ENCODE measurements around the gene ARGLU1.

DNA sequence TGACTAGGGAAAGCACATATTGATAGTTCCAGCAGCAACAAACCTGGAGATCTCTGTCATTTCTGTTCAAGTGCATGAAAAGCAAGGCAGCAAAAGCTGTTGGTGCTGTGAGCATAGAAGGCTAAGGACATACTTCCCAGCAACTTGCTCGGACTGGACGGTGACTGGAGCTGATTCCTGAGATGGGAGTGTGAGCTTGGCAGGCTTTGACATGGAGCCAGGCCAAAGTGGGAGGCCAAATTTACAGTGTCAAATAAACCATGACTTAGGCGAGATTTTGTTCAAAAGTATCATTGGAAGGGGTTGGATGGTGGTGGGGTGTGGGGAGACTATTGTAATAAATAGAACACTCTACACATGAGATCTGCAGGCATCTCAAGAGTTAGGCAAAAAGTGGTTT, 5.9 kb upstream of the ARGLU1 start:
- TF ChIP-seq, protein P1, sequence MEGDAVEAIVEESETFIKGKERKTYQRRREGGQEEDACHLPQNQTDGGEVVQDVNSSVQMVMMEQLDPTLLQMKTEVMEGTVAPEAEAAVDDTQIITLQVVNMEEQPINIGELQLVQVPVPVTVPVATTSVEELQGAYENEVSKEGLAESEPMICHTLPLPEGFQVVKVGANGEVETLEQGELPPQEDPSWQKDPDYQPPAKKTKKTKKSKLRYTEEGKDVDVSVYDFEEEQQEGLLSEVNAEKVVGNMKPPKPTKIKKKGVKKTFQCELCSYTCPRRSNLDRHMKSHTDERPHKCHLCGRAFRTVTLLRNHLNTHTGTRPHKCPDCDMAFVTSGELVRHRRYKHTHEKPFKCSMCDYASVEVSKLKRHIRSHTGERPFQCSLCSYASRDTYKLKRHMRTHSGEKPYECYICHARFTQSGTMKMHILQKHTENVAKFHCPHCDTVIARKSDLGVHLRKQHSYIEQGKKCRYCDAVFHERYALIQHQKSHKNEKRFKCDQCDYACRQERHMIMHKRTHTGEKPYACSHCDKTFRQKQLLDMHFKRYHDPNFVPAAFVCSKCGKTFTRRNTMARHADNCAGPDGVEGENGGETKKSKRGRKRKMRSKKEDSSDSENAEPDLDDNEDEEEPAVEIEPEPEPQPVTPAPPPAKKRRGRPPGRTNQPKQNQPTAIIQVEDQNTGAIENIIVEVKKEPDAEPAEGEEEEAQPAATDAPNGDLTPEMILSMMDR (IDR thresholded peaks at IDR 0.05) = no peak
- TF ChIP-seq POLR2A (IDR thresholded peaks at IDR 0.05) = no peak

Data from breast epithelium (tissue), 3 donors.